SIG-M5 treated with dmso at 0.1 percent for 504 hours (cell line): Measurements from ENCODE around the gene SCN3B.

ENCODE experiments used
- DNase-seq: peaks from one replicate; lab custom pipeline; 2025; ENCODE audit not compliant: unreplicated experiment; lab: John Stamatoyannopoulos, UW

The SCN3B gene

DNA sequence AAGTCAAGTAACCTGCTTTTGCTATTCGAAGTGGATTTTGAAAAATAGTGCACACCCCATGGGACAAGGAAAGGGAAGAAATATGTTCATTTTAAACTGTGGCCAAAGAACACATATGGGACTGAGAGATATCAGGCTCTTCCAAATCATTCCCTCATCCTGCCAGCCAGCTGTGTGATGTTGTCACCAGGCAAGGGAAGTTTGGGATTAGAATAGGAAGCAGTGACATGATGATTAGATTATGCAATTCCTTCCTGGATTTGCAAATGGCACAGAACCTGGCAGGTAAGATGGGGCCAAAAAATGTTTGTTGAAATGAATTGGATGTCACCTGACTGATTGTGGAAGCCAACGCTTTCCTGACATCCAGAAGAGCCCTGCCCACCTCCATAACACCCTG, 4.9 kb upstream of the SCN3B start:
- DNase-seq, result no peak

- DNase-seq, result no peak
Observed at GRCh38 chr11:123653827-123654565, 428 bp downstream of the SCN3B start.

- no peak for DNase-seq
Observed at GRCh38 chr11:123653483-123653826, 969 bp downstream of the SCN3B start.

GRCh38 chr11:123652599-123652998, 1.8 kb downstream of the SCN3B start:
- DNase-seq, result no peak

DNA sequence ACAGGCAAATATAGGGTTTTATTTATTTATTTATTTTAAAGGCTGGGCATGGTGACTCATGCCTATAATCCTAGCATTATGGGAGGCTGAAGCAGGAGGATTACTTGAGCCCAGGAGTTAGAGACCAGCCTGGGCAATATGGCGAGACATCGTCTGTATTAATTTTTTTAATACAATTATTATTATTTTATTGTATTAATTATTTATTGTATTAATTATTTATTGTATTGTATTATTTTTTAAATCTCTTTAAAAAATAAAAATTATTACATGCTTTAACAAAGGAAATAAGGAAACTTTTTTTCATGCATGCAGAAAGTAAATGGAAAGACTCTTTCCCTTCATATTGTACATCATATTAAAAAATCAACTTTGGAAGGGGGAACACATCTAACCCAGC, 3.5 kb downstream of the SCN3B start:
- DNase-seq, result no peak

GRCh38 chr11:123645286-123645975, 9.0 kb downstream of the SCN3B start:
- DNase-seq, result no peak

DNA sequence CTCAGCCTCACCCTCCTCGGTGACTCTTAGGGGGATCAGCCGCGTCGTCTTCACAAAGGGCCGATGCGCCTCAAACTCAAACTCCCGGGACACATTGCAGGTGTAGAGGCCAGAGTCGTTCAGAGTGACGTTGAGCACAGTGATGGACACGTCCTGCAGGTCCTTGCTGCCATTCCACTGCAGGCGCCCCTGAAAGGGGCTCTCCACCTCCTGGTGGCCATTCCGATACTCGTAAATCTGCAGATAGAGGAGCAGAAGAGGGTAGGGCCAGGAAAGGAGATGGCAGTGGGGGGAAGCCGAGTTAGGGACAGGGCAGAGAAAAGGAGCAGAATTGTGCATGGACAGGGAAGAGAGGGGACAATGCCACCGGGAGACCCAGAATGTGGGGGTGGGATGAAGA, 12.0 kb downstream of the SCN3B start:
- no peak for DNase-seq

DNA sequence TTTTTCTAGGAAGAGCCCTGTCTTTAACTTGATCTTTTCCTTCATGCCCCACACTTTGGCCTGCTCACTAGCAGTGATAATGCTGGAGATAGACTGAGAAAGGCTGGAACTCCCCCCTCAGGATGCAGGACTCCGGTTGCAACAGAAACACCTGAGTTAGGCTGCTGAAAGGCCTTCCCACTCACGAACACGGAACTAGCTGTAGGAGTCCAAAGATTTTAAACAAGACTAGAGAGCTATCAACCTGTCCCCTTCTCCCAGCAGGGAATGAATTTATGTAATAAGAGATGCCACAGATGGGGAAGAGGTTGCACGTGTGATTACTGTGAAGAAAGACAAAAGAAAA, 13.0 kb downstream of the SCN3B start:
- no peak for DNase-seq

GRCh38 chr11:123640677-123641494, 13.5 kb downstream of the SCN3B start:
- DNase-seq, result peak; percentile 42

DNA sequence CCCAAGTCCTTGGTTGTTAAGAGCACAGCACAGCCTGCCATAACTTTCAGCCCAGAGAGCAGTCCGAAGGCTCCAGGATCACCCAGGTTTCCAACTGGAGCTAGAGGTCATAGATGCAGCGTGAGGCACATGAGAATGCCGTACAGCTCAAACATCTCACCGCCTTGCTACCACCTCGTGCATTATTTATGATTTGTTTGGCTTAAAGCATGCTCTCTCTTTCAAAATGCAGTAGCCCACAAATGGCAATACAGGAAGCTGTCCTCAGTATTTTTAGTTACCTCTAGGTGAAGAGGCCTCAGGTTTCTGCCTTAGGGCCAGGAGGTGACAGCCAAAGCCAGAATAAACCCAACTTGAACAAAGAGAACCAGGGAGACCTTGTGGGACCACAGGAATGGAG, 14.4 kb downstream of the SCN3B start:
- no peak for DNase-seq

- no peak for DNase-seq
Observed at GRCh38 chr11:123630126-123630608, 24.3 kb downstream of the SCN3B start.

DNA sequence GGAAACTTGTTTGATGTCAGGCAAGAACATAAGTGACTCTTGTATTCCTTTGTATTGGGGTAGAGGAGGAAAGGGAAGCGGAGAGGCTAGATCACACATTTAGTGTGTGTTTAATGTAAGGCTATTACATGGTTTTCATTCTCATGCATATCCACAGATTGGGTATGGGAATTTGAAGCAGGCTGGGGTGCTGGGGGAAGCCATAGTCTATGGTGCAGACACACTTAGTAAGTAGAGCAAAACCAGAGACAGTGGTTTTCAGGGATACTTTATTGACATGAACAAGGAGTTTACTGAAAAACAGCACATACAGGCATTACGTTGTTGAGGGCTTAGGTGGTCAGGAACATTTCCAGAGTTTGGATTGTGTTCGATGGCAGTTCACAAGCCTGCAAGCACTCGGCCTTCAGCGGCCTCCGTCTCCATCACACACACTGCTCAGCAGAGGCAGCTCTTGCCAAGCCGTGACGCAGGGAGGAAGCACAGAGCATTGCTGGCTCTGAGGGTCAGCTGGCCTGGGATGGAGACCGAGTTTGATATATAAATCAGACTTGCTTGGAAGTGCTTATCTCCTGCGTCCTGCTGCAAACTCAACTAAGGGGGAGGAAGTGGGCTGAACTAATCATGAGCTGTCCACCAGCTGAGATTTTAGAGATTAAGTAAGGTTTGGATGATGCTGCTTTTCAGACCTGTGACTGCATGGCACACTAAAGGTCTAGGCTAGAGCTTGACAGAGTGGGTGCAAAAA, 25.3 kb downstream of the SCN3B start:
- no peak for DNase-seq

GRCh38 chr11:123624974-123625373, 29.4 kb downstream of the SCN3B start:
- DNase-seq, result no peak

- no peak for DNase-seq
Observed at GRCh38 chr11:123622576-123622975, 31.8 kb downstream of the SCN3B start.

DNA sequence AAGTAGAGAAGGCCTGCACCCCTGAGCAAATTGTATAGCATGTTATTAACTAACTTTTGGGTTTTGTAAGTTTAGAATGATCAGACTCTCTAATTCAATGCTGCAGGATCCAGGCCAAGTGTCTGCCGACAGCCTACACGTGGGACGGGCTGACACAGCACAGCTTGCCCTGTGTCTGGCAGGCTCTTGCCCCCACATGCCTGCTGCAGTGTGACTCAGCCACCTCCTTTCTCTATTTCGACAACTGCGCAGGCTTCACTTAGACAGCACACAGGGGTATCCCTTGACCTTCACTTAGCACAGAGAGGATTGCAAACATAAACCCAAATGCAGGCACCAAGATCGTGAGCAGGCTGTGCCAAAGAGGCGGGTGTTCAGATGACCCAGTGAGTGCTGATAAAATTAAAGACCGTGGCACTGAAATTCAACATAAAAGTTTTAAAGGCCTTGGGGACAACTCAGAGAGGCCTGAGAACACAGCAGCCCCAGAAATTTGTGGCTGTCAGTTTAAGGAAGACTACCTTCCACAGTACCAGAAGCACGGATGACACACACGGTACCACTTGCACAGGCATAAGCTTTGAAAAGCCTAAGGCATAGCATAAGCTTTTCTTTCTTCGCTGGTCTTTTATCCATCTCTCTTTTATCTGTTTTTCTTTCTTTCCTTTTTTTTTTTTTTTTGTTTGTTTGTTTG, 37.8 kb downstream of the SCN3B start:
- DNase-seq, result no peak

DNA sequence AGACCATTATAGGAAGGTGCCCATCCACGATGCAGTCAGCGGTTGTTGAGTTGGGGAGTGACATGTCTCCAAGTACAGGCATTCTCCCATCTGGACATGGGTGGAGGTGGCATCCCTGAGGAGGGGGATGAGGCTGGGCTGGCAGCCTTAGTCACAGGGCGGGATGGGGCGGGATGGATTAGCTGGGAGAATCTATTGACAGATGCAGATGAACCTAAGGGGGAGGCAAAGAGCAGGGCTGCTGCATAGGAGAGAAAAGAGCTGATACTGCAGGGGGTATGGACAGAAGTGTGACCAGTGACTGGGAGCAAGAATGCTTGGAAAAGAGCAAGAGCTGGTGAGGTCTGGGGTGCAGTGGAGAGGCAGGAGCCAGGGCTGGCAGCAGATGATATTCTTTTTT, 42.7 kb downstream of the SCN3B start:
- DNase-seq, result no peak

DNA sequence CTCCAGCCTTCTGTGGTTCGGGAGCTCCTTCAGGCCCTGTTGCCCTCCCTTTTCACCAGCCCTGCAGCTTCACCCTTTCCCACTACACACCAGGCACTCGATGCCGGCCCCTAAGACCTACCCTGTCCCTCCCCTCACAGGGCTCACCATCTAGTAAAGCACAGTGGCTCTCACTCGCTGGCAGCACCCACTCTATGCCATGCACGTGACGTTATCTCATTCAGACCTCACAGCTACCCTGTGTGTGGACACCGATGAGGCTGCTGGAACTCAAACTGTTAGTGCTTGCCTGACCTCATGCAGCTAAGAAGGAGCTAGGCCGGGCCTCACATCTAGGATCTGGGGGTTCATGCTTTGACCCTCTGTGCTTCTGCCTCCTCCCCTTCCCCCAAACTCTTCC, 45.5 kb downstream of the SCN3B start:
- no peak for DNase-seq

DNA sequence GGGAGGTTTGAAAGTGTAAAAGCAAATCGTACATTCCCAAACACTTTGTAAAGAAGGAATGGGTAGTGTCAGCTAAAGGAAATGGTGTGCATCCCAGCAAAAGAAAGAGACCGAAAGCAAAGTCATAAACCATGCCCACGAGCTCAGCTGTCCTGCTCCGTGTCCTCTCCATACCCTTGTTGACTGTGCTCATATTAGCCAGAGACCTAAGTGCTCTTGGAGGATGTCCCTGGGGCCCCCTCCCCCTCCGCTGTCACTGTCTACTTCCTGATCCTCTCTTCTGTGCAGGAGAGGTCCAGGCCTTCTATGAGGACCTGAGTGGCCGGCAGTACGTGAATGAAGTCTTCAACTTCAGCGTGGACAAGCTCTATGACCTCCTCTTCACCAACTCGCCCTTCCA, 46.1 kb downstream of the SCN3B start:
- DNase-seq, result no peak

GRCh38 chr11:123607781-123608180, 46.6 kb downstream of the SCN3B start:
- no peak for DNase-seq

GRCh38 chr11:123603666-123604065, 50.8 kb downstream of the SCN3B start:
- no peak for DNase-seq

GRCh38 chr11:123601743-123602142, 52.7 kb downstream of the SCN3B start:
- DNase-seq, result no peak
